Measurements from ENCODE around the gene CAPN15. TPM values are rescaled to one million over a fixed set of nuclear protein-coding genes. Genes with fewer than 3 reads are reported as not detected.
A peak's percentile ranks its signal among the peaks of the same experiment; 100 is the strongest.

Gene CAPN15
- total and polyA plus RNA-seq, 9 of the 15 experiments (the other 6 are each of a cell fraction or from before 2014, with no cell fraction given): 0.62 to 111 (median 14.2) TPM

- TF ChIP-seq SMARCE1 (IDR thresholded peaks at IDR 0.05): no peak
- no peak for TF ChIP-seq CEBPG (CRISPR knock-in tag; IDR thresholded peaks at IDR 0.05)
- no peak for TF ChIP-seq CEBPG (tag; conservative IDR thresholded peaks at IDR 0.05 in 1 of 2, IDR thresholded peaks at IDR 0.05 in 1 of 2)
- TF ChIP-seq ESRRA (IDR thresholded peaks at IDR 0.05; ENCODE audit: borderline replicate concordance, low read depth): no peak
- TF ChIP-seq TCF3 (CRISPR knock-in tag; IDR thresholded peaks at IDR 0.05): no peak
- no peak for TF ChIP-seq BCOR (IDR thresholded peaks at IDR 0.05)
- no peak for TF ChIP-seq ZNF384 (IDR thresholded peaks at IDR 0.05; ENCODE audit: low read depth, low read length)
- no peak for TF ChIP-seq ZNF212 (CRISPR knock-in tag; IDR thresholded peaks at IDR 0.05)
- no peak for TF ChIP-seq ZNF24 (IDR thresholded peaks at IDR 0.05)
- TF ChIP-seq HSF4 (CRISPR knock-in tag; IDR thresholded peaks at IDR 0.05; ENCODE audit: borderline replicate concordance): no peak
- no peak for TF ChIP-seq TBP (optimal IDR thresholded peaks at IDR 0.05; ENCODE audit: low read depth, low read length)
- TF ChIP-seq ZNF407 (IDR thresholded peaks at IDR 0.05; ENCODE audit: low read depth): no peak
- no peak for TF ChIP-seq SRSF3 (IDR thresholded peaks at IDR 0.05; ENCODE audit: insufficient read depth, low read length)
- no peak for TF ChIP-seq GATA2 (CRISPR knock-in tag; IDR thresholded peaks at IDR 0.05)
- no peak for TF ChIP-seq TFAM (CRISPR knock-in tag; conservative IDR thresholded peaks at IDR 0.05)
- no peak for TF ChIP-seq LCOR (CRISPR knock-in tag; IDR thresholded peaks at IDR 0.05)
- no peak for TF ChIP-seq RHOXF2B (CRISPR knock-in tag; conservative IDR thresholded peaks at IDR 0.05)
- TF ChIP-seq RAD21 (CRISPR knock-in tag; conservative IDR thresholded peaks at IDR 0.05 in 1 of 2, IDR thresholded peaks at IDR 0.05 in 1 of 2): peak; percentile 39 to 58; a peak in 3 of 4 replicates
- no peak for TF ChIP-seq KDM4B (IDR thresholded peaks at IDR 0.05; ENCODE audit: borderline replicate concordance in 2 of 2, low read depth in 1 of 2)
- TF ChIP-seq MTA2 (IDR thresholded peaks at IDR 0.05; ENCODE audit: low read depth): no peak
- TF ChIP-seq ZNF121 (CRISPR knock-in tag; conservative IDR thresholded peaks at IDR 0.05): no peak
- TF ChIP-seq HEY1 (CRISPR knock-in tag; IDR thresholded peaks at IDR 0.05; ENCODE audit: borderline replicate concordance): no peak
- TF ChIP-seq DMBX1 (CRISPR knock-in tag; IDR thresholded peaks at IDR 0.05; ENCODE audit: borderline replicate concordance): no peak
Measured at GRCh38 chr16:546909-547770, 19.6 kb downstream of the CAPN15 start (continued).

All from K562 (cell line).